VCaP (cell line): ENCODE measurements around the gene PHLDA3.

Source experiments
- H3K27ac ChIP-seq: fragments of 450-650 bp; 2 replicates; pipeline ENCODE4 v1.5.1; 2017
- CTCF ChIP-seq: fragments of 450-650 bp; conservative IDR thresholded peaks from 2 replicates; pipeline ENCODE4 v1.5.1; 2017; ENCODE audit warnings: mild to moderate bottlenecking, moderate library complexity

PHLDA3 gene

GRCh38 chr1:201445310-201445709 is 23.7 kb downstream of the PHLDA3 start:
- H3K27ac ChIP-seq: no peak overlapping the region
- no peak for TF ChIP-seq CTCF

- H3K27ac ChIP-seq: no peak overlapping the region
- no peak for TF ChIP-seq CTCF
Observed at GRCh38 chr1:201444792-201445191, 24.2 kb downstream of the PHLDA3 start.

- TF ChIP-seq CTCF: no peak
Observed at GRCh38 chr1:201443747-201444146, 25.2 kb downstream of the PHLDA3 start.

GRCh38 chr1:201436969-201437368 is 32.0 kb downstream of the PHLDA3 start:
- H3K27ac ChIP-seq: no peak overlapping the region
- TF ChIP-seq CTCF: no peak

More at GRCh38 chr1:201443747-201444146, 25.2 kb downstream of the PHLDA3 start:
- H3K27ac ChIP-seq: no peak overlapping the region

GRCh38 chr1:201436393-201436792 is 32.6 kb downstream of the PHLDA3 start:
- no peak for TF ChIP-seq CTCF
- no peak overlapping the region; the same call in 1 of the 2 replicates for H3K27ac ChIP-seq

- TF ChIP-seq CTCF: no peak
- no peak overlapping the region for H3K27ac ChIP-seq
Observed at GRCh38 chr1:201434266-201434665, 34.7 kb downstream of the PHLDA3 start.

- no peak for TF ChIP-seq CTCF
- H3K27ac ChIP-seq: no peak overlapping the region
Observed at GRCh38 chr1:201433609-201434008, 35.4 kb downstream of the PHLDA3 start.

- no peak for TF ChIP-seq CTCF
- no peak overlapping the region for H3K27ac ChIP-seq
Observed at GRCh38 chr1:201430776-201431175, 38.2 kb downstream of the PHLDA3 start.
